HG03060 (cell line): ENCODE data around the gene PLPPR1.

ENCODE experiments used
- ATAC-seq: cut with Tn5 transposase; IDR thresholded peaks from one replicate; pipeline ENCODE4 v1.9.1; 2021; ENCODE audit warnings: low read depth, moderate number of reproducible peaks; ENCODE audit not compliant: unreplicated experiment

PLPPR1 gene

GRCh38 chr9:101333490-101333889 is 305.0 kb downstream of the PLPPR1 start:
- ATAC-seq = no peak

GRCh38 chr9:101333926-101334702 is 305.6 kb downstream of the PLPPR1 start:
- ATAC-seq = no peak

GRCh38 chr9:101336091-101336490 is 307.6 kb downstream of the PLPPR1 start:
- ATAC-seq = no peak

GRCh38 chr9:101337237-101337636 is 308.7 kb downstream of the PLPPR1 start:
- ATAC-seq = no peak

- no peak for ATAC-seq
Measured at GRCh38 chr9:101341958-101342357, 313.4 kb downstream of the PLPPR1 start.

GRCh38 chr9:101342595-101342994 is 314.1 kb downstream of the PLPPR1 start:
- ATAC-seq = no peak

GRCh38 chr9:101350285-101350684 is 321.8 kb downstream of the PLPPR1 start:
- no peak for ATAC-seq

- no peak for ATAC-seq
Measured at GRCh38 chr9:101352892-101353463, 324.5 kb downstream of the PLPPR1 start.

- no peak for ATAC-seq
Measured at GRCh38 chr9:101353683-101354082, 325.2 kb downstream of the PLPPR1 start.

- no peak for ATAC-seq
Measured at GRCh38 chr9:101354143-101354764, 325.7 kb downstream of the PLPPR1 start.

GRCh38 chr9:101354765-101355708 is 326.5 kb downstream of the PLPPR1 start:
- no peak for ATAC-seq

- ATAC-seq = no peak
Measured at GRCh38 chr9:101356619-101357018, 328.1 kb downstream of the PLPPR1 start.

GRCh38 chr9:101359679-101360078 is 331.2 kb downstream of the PLPPR1 start:
- ATAC-seq = no peak

- no peak for ATAC-seq
Measured at GRCh38 chr9:101360647-101361046, 332.1 kb downstream of the PLPPR1 start.

GRCh38 chr9:101362450-101362849 is 333.9 kb downstream of the PLPPR1 start:
- no peak for ATAC-seq

- ATAC-seq = no peak
Measured at GRCh38 chr9:101365181-101365580, 336.7 kb downstream of the PLPPR1 start.

GRCh38 chr9:101366038-101366756 is 337.7 kb downstream of the PLPPR1 start:
- no peak for ATAC-seq

GRCh38 chr9:101367323-101367722 is 338.8 kb downstream of the PLPPR1 start:
- no peak for ATAC-seq

GRCh38 chr9:101369286-101369685 is 340.8 kb downstream of the PLPPR1 start:
- ATAC-seq = no peak

- ATAC-seq = no peak
Measured at GRCh38 chr9:101369884-101370531, 341.5 kb downstream of the PLPPR1 start.
